WTC11 (cell line): Measurements from ENCODE around the gene ETNK2.

Source experiments
- AR ChIP-seq: fragments of 250-450 bp; sonication (Bioruptor Pico); IDR thresholded peaks from 2 replicates; pipeline ENCODE4 v1.9.0; 2021; ENCODE audit warnings: mild to moderate bottlenecking
- ATF3 ChIP-seq: sonication (generic); formaldehyde crosslinking; conservative IDR thresholded peaks from 2 replicates; pipeline ENCODE4 v1.8.1; 2022; ENCODE audit warnings: mild to moderate bottlenecking, missing genetic modification reagents
- CTCF ChIP-seq: fragments of 200-600 bp; IDR thresholded peaks from 2 replicates; pipeline ENCODE4 v1.8.0; 2022; ENCODE audit warnings: antibody characterized with exemption
- ESRRA ChIP-seq: sonication (generic); formaldehyde crosslinking; IDR thresholded peaks from 2 replicates; pipeline ENCODE4 v1.8.1; 2022; ENCODE audit warnings: mild to moderate bottlenecking, missing genetic modification reagents, borderline replicate concordance
- MXD4 ChIP-seq: fragments of 250-450 bp; sonication (Bioruptor Pico); IDR thresholded peaks from 2 replicates; pipeline ENCODE4 v1.8.0; 2021; ENCODE audit warnings: mild to moderate bottlenecking, moderate library complexity, borderline replicate concordance
- PREB ChIP-seq: sonication (generic); formaldehyde crosslinking; IDR thresholded peaks from 2 replicates; pipeline ENCODE4 v1.8.1; 2022; ENCODE audit warnings: mild to moderate bottlenecking, missing genetic modification reagents, moderate library complexity, borderline replicate concordance
- ZBTB21 ChIP-seq: sonication (generic); formaldehyde crosslinking; IDR thresholded peaks from 2 replicates; pipeline ENCODE4 v1.8.1; 2023; ENCODE audit warnings: mild to moderate bottlenecking, missing genetic modification reagents, borderline replicate concordance
- ZNF423 ChIP-seq: fragments of 250-450 bp; sonication (Bioruptor Pico); IDR thresholded peaks from 2 replicates; pipeline ENCODE4 v2.1.2; 2022; ENCODE audit warnings: mild to moderate bottlenecking, moderate library complexity

GRCh38 chr1:204167730-204168129, 15.9 kb upstream of the ETNK2 start:
- no peak for TF ChIP-seq CTCF
- no peak for TF ChIP-seq ESRRA (CRISPR knock-in tag)
- TF ChIP-seq MXD4 (CRISPR knock-in tag): no peak
- TF ChIP-seq AR (CRISPR knock-in tag): no peak
- no peak for TF ChIP-seq PREB (CRISPR knock-in tag)
- TF ChIP-seq ZBTB21 (CRISPR knock-in tag): no peak
- TF ChIP-seq ZNF423 (CRISPR knock-in tag): no peak
- TF ChIP-seq ATF3 (CRISPR knock-in tag): no peak
